Iris pigment epithelial cell (primary cell): ENCODE data around the gene EARS2.
"Not testable (repeated sequence)": the region's sequence is repeated elsewhere in the genome, so short reads cannot be mapped to it uniquely, and the experiment has no call there.

Source experiments
- DNase-seq: peaks from one replicate; pipeline ENCODE4 v3.0.0-alpha.2; 2011; ENCODE audit warnings: low read depth

EARS2 gene

DNA sequence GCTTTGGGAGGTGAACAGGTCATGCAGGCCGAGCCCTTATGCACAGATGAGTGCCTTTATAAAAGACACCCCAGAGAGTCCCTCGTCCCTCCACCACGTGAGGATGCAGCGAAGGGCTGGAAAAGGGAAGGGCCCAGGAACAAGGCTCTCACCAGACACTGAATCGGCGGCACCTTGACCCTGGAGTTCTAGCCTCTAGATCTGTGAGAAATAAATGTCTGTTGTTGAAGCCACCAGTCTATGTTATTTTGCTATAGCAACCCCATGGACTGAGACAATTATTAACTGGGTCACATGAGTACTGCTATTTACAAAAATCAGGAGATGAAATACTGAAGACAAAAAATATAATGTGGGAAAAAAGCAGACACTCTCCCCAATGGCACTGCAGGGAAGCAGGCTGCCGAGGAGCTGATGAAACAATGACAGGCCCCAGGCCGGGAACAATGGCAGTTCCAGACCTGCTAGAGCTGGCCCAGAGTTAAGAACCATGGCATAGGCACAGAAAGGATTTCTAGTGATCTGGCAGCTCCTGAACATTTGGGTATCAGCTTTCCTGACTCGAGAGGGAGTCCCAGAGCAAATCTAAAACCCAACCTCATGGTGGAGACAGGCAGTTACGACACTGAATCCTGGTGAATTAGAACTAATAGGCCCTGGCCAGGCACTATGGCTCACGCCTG is 29.0 kb downstream of the EARS2 start:
- DNase-seq = no peak

DNA sequence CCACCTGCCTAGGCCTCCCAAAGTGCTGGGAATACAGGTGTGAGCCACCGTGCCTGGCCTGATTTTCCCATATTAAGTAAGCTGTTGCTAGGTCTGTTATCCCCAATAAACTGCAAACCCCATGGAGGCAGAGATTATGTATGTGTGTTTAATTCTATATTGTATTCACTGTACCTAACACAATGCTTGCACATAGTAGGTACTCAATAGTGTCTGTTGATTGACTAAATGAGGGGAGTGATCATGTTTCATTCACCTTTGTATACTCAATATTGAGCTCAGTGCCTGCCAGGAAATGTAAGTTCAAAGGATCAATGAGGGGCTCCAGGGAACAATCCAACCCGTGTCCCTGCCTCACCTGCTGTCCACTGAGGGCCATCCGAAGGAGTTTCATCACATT is 32.3 kb downstream of the EARS2 start:
- no peak for DNase-seq

DNA sequence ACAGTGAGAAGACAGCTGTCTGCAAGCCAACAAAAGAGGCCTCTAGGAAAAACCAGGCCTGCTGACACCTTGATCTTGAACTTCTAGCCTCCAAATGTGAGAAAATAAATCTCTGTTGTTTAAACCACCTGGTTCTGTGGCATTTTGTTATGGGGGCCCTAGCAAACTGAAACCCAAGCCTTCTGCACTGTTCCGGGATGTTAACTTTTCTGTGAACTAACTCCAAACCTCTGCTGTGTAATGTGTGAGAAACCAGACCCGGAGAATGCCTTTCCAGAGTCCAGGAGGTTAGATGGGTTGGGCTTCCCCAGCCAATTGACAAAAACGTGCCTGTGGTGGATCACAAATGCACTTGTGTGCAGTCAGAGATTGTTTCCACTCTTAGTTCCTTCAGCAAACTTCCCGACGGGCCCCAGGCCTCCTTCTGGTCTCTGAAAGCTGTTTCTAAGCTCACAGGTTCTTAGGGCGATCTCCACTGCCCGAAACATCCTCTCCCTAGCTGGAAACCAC is 33.2 kb downstream of the EARS2 start:
- DNase-seq = no peak

DNA sequence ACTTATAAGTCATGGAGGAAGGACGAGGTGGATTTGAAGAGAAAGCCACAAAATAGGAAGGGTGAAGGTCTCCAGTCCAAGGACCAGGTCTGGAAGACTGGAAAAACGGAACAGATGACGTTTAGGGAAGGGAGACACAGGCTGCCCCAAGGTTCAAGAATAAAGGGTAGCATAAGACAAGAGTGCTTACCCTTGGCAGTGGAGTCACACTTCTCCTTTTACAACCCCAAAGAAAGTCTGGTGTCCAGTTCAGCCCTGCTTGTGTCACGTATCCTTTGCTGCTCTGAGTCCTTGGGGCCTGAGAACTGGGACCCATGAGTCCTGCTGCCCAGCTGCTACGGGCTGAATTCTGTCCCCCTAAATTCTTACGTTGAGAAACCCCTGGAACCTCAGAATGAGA is 33.8 kb downstream of the EARS2 start:
- DNase-seq = no peak

DNA sequence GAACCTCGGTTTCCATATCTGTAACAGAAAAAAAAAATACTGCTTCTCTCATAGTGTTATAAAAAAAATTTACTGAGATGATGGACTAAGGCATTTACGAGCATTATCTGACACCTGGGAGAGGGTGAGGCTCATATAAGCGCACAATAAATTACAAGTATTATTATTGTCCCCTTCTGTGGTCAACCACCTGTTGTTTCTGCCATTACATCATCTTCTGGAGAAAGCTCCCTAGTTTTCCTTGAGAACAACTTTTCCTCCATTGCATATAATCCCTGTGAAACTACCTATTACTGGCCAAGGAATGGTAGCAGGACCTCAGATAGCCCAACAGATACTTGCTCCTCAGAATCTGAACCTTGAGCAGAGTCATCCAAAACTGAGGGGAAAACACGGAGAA is 35.2 kb downstream of the EARS2 start:
- DNase-seq = no peak

DNA sequence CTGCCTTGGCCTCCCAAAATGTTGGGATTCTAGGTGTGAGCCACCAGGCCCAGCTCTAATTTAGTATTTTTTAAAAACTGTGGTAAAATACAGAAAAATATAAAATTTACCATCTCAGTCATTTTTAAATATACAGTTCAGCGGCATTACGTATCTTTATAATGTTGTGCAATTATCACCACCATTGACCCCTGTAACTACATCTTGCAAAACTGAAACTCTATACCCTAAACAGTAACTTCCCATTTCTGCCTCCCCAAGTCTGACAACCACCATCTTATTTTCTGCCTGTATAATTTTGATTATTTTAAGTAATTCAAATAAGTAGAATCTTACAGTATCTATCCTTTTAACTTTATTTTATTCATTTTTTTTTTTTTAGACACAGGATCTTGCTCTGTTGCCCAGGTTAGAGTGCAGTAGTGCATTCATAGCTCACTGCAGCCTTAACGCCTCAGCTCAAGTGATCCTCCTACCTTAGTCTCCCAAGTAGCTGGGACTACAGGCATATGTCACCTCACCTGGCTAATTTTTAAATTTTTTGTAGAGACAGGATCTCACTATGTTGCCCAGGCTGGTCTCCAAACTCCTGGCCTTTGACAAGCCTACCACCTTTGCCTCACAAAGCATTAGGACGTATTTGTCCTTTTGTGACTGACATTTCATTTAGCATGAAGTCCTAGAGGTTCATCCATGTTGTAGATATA is 36.0 kb downstream of the EARS2 start:
- no peak for DNase-seq

DNA sequence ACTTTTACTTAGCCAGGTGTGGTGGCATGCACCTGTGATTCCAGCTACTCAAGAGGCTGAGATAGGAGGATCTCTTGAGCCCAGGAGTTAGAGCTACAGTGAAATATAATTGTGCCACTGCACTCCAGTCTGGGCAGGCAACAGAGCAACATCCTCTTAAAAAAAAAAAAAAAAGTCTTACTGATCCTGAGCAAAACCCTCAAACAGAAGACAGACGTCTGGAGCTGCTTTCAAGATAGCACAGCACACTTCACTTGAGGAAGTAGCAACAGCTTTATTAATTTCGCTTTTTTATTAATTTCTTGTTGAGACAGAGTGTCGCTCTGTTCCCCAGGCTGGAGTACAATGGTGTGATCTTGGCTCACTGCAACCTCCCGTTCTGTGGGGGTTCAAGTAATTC is 36.6 kb downstream of the EARS2 start:
- DNase-seq = no peak

DNA sequence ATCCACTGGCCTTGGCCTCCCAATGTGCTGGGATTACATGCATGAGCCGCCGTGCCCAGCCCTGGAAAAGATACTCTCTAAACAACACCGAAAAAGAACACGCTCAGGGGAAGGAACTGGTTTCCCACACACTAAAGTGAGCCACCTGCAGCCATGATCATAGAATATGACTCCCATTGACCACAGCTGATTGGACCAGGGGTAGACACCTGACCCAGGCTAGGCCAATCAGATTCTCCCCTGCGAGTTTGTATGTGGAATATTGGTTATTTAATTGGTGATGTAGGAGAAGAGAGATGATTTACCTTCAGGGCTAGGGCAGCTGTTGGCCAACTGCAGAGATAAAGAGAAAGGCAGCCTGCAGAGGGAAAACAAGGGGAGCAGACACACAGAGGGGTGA is 37.9 kb downstream of the EARS2 start:
- no peak for DNase-seq

DNA sequence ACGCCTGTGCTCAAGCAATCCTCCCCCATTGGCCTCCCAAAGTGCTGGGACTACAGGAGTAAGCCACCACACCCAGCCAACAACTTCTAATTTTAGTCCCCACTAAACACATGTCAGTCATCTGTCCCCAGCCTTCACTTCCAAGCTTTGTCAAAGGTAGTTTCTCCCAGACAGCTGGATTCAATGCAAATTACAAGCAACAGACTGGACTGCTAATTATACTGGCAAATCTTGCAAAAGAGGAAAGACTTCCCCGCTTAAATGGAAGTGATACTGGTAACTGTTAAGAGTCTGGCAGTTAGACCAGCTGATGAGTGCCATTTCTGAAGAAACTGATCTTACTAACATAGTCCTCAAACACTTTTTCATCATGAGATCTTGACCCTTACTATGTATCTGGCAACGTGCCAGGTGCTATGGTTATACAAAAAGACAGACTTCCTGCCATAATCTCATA is 38.7 kb downstream of the EARS2 start:
- DNase-seq = peak; percentile 56

DNA sequence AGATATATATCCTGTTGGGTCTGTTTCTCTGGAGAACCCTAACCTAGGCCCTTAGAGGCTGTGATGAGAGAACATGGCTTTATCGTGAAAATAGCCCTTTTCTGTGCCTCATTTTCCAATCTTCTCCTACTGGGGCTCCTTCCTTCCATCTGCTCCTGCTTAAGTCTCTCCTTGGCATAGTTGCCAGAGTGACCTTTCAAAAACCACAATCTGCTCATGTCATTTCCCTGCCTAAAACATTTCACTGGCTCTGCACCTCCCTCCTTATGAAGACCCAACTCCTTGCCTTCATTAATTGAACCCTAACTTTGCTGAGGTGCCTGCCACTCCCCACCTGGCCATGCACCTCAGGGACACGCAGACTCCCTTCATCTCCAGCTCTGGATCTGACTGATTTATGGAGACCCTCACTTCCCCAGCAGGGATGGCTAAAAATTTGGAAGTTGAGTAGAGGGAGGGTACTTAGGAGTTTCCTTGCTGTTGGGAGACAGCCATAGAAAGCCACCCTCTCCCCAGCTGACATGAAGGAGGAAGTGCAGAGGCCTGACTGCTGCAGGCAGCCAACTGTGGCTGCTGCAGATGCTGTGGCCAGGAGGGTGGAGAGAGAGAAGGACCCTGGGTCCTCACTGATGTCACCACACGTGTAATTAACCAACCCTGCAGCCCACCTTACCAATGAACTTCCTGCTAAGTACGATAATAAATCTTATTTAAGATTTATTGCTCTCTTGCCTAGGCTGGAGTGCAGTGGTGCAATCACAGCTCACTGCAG is 40.6 kb downstream of the EARS2 start:
- no peak for DNase-seq

DNA sequence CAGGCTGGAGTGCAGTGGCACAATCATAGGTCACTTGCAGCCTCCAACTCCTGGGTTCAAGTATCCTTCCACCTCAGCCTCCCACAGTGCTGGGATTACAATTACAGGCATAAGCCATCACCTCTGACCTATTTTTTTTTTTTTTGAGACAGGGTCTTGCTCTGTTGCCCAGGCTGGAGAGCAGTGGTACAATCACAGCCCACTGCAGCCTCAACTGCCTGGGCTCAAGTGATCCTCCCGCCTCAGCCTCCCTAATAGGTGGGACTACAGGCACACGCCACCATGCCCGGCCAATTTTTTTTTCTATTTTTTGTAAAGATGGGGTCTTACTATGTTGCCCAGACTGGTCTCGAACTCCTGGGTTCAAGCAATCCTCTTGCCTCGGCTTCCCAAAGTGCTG is 41.3 kb downstream of the EARS2 start:
- DNase-seq = no peak

DNA sequence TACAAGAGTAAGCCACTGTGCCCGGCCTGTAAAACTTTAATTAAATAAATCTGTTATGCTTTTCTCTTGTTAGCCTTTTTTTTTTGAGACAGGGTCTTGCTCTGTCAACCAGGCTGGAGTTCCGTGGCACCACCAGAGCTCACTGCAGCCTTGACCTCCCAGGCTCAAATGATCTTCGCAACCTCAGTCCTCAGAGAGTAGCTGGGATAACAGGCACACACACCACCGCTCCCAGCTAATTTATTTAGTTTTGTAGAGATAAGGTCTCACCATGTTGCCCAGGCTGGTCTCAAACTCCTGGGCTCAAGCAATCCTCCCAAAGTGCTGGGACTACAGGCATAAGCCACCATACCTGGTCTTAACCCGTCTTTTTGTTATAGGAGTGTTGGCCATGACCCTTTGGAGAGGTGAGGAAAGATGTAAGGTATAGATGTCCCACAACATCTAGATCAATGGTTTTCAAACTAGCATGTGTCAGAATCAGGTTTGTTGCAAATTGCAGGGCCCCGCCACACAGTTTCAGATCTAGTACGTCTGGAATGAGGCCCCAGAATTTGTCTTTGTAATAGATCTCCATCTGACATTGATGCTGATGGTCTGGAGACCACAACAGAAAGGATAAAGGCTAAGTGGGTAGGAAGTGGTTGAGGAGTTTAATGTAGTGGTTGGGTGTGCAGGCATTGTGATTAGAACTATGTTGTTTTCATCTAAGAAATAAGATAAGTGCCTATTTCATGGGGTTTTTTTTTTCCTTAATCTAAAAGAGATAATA is 42.6 kb downstream of the EARS2 start:
- no peak for DNase-seq

DNA sequence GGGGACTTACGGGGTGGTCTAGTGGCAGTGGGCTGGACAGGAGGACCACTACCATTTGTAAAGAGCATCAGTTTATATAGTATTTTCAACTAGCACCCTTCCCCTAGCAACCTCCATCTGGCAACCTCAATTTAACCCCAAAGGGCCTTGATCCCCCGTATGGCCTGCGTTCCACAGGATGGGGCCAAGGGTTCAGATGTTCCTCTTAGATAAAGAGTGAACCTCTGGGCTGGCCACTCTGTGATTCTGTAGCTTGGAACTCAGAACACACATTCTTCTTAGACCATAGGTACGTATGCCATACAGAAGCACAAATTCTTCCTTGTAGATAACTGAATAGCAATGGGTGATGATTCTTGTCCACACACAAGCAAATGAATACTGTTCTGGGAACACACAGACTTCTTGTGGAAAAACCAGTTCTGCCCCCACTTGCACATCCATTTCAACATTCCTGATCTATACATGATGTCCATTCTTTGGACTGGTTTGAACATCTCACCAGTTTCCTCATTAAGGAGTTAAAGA is 44.9 kb downstream of the EARS2 start:
- DNase-seq = no peak

DNA sequence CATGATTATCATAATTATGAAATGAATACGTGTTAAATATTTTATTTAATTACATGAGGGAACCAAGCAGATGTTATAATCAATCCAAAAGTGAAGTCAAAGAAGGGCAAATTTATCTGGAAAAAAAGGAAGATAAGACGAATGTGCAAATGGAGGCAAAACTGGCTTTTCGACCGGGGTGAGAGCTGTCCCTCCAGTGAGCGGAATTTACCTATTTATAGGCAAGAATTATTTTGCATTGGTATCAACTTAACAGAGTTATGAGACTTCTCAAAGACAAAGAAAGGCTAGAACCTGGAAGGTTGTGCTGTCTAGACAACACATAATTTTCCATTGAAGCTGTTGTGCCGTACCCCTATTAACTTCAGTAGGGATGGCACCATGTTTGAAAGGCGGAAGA is 45.4 kb downstream of the EARS2 start:
- DNase-seq = no peak

DNA sequence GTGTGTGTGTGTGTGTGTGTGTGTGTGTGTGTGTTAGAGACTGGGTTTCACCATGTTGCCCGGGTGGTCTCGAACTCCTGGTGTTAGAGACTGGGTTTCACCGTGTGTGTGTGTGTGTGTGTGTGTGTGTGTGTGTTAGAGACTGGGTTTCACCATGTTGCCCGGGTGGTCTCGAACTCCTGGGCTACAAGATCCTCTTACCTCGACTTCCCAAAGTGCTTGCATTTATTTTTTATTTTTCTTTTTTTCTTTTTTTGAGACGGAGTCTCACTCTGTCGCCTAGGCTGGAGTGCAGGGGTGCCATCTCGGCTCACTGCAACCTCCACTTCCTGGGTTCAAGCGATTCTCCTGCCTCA is 46.3 kb downstream of the EARS2 start:
- DNase-seq = not testable (repeated sequence)

DNA sequence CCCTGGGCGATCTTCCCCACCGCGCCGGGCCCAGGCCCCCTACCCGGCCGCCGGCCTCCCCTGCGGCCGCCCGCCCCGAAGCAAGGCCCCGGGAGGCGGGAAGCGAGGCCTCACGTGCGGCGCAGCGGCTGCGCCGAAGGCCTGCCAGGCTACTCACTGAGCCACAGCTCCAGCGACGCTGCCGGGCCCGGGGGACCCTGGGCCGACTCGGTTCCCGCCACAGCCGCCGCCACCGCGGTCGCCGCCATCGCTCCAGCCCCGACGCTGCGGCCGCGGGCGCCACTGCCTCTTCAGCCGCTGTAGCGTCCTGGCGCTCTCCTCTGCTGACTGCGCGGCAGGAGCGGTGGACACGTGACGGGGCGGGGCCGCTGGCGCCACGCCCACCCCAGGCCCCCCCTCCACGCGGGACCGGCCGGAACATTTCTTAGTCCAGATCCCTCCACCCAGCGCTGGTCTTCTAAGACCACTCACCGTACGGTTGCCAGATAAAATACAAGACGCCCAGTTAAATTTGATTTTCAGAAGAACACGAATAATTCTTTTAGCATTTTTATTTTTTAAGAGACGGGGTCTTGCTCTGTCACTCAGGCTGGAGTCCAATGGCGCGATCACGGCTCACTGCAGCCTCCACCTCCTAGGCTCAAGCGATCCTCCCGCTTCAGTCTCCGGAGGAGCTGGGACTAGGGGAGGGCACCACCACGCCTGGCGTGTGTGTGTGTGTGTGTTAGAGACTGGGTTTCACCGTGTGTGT is 46.8 kb downstream of the EARS2 start, which contains the start of gene GGA2:
TSS of gene GGA2 (minus strand) at position 331 of the 751 bp plus-strand sequence. CDS start at position 248, 83 bp downstream.
- peak; percentile 74 for DNase-seq

DNA sequence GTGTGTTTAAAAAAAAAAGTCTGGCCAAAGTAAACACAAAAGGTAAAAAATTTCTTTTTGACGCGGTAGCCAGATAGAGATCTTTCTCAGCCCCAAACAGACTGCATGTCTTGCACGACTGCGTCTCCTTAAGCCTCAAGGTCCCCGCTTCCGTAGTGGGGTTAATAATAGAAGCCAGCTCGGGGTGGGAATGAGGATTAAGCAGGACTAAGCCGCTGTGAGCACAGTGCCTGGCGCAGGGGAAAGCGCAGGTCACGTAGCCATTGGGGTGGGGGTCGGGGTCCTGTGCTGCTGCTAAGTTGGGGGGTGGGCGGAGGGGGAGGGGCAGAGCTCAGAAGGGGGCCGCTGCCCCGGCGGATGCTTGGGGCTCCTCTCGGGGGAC is 47.4 kb downstream of the EARS2 start:
- peak; percentile 43 for DNase-seq

DNA sequence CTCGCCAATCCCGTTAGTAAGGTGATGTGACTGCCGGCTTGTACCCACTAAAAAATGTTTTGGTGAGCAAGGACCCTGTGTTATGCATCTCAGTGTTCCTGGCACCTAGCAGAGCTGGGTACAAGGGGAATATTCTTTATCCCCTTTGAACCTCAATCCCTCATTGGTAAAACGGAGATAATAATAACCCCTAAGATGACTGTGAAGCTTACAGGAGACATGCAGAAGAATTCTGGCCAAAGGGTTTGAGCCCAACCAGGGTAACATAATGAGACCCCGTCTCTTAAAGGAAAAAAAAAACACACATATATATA is 47.8 kb downstream of the EARS2 start:
- DNase-seq = no peak

DNA sequence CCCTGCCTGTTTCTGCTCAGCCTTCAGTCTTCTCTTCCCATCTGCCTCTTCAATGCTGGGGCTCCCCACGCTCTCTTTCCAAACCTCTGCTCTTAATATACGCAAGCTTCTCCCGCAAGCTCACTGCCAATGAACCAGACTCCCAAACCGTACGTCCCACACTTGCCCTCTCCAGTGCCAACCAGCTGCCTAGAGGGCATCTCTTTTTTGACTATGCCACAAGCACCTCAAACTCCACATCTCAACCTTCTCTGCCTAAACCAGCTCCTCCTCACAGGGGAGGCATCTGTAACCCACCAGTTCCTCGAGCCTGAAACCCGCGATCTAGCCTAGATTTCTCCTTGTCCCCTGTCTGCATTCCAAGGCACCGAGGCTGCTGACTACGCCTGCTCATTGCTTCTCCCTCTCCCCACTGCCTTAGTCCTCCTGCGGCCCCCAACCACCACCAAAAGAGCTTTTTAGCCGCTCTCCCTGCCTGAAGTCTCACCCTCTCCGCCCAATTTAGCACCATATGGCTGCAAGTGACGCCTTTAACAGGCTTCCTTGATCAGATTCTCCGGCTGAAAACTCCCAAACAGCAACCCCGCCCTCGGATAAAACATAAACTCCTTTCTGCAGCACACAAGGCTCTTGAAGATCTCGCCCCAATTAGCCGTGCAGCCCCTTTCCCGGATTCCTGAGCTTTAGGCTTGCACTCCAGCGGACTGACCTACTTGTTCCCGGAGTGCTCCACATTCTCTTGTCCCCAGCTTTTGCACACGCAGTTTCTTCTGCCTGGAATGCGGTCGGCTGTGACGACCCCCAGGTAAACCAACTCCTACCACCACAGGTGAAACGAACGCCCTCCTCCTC is 48.3 kb downstream of the EARS2 start:
- DNase-seq = peak; percentile 31

DNA sequence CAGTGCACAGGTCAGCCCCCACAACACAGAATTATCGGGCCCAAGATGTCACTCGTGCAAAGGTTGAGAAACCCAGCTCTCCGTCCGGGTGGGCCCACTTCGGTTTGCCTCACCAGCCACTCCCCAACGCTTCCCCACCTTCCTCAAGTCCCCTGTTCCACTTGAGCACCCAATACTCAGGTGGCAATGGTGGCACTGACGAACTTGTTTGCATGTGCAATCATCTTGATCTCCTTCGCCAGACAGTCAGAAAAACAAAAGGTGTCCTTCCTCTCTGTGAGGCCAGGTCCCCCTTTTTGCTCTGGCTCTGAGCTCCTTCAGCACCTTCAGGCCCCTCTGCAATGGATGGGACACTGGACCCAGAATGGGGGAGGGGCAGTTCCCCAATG is 50.5 kb downstream of the EARS2 start:
- DNase-seq = no peak
